Esophagus squamous epithelium (tissue), 4 donors: ENCODE results near the gene PADI3.

ENCODE experiments used
- POLR2A ChIP-seq, 4 donors: fragments of 450-650 bp; IDR thresholded peaks; one replicate each; pipeline ENCODE4 v1.6.1; 2017; ENCODE audit warnings: antibody characterized with exemption in 4 of 4, mild to moderate bottlenecking in 4 of 4, moderate library complexity in 3 of 4
- TF ChIP-seq, protein P1 (sequence below), 6 experiments: fragments of 450-650 bp in 4 of 6; fragments of 200-600 bp in 2 of 6; sonication (generic) in 2 of 6; IDR thresholded peaks; one replicate each; pipeline ENCODE4 v1.5.1; 2016 to 2019; ENCODE audit warnings: antibody characterized with exemption in 6 of 6, mild to moderate bottlenecking in 4 of 6, moderate library complexity in 4 of 6

DNA sequence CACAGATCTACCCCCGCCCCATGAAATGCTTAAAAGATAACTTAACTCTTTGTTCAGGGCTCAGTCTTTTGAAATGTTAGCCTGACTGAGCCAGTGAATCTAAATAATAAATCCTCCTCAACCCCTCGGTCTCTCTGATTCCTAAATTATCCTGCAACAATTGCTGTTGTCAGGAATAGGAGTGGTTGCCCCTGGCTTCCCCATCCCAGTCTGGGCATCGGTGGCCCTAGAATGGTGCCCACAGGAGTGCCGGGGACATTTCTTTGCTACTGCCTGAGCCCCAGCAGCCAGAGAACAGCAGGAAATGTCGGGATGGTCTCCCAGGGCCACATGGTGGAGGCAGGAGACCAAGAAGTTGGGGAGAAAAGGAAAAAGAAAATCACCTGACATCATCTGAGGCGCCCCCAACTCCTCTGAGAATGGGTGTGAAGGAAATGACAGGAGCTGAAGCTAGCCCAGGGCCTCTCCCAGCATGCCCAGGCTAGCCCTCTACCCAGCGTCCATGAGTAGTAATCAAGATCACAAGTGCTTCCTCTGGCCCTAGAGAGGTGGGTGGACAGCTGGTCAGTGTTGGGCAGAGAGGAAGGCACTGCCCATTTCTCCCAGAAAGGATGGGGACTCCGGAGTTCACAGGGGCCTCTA is 60.6 kb downstream of the PADI3 start:
- TF ChIP-seq, protein P1, sequence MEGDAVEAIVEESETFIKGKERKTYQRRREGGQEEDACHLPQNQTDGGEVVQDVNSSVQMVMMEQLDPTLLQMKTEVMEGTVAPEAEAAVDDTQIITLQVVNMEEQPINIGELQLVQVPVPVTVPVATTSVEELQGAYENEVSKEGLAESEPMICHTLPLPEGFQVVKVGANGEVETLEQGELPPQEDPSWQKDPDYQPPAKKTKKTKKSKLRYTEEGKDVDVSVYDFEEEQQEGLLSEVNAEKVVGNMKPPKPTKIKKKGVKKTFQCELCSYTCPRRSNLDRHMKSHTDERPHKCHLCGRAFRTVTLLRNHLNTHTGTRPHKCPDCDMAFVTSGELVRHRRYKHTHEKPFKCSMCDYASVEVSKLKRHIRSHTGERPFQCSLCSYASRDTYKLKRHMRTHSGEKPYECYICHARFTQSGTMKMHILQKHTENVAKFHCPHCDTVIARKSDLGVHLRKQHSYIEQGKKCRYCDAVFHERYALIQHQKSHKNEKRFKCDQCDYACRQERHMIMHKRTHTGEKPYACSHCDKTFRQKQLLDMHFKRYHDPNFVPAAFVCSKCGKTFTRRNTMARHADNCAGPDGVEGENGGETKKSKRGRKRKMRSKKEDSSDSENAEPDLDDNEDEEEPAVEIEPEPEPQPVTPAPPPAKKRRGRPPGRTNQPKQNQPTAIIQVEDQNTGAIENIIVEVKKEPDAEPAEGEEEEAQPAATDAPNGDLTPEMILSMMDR (IDR thresholded peaks at IDR 0.05) = no peak
- TF ChIP-seq POLR2A (IDR thresholded peaks at IDR 0.05) = no peak
